Choroid plexus epithelial cell (primary cell): ENCODE results near the gene EHF.

ENCODE experiments used
- DNase-seq: peaks from one replicate; pipeline ENCODE4 v3.0.0-alpha.2; 2010; ENCODE audit warnings: low read depth
- H3K4me3 ChIP-seq: 2 replicates; pipeline ENCODE4 v1.5.1; 2011; ENCODE audit warnings: low read depth, mild to moderate bottlenecking, control low read depth, low read length, moderate library complexity
- TF ChIP-seq, protein P1 (sequence below): conservative IDR thresholded peaks from 2 replicates; pipeline ENCODE4 v1.5.1; 2011; ENCODE audit warnings: low read depth, mild to moderate bottlenecking, control low read depth, inconsistent platforms, low read length, moderate library complexity

EHF gene

DNA sequence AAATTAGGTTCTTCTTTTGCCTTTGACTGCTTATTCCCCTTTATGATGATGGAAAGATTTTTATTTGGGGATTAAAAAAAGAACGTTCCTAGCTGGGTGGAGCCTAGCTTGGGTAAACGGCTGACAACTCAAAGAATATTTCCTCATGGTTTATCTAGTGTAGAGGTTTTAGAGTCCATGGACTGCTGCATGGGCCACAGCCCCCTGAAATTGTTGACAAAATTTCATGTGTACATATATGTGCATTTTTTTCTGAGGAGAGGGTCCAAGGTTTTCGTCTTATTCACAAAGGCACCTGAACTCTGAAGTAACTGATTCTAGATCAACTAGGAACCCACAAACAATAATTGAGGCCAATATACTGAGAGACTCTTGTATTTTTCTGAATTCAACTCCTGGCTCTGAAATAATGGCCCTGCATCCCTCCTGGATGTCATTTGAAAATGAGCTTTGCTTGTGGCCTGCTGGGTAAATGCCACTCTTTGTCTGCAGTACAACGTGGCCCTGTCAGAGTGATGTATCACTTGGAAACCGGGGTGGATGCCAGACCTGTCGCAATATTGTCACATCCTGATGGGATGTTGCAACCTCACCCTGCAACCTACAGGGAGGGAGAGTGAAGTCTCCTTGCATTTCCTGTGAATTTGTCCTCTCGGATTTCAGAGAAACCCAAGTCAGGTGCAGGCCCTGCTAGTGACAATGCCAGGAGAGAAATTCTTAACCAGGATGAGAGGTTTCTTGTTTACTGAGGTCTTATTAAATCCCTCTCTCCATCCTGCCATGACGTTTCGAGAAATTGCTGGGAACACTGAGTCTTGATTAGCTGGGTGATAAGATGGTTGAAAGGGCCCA, 33.8 kb downstream of the EHF start:
- TF ChIP-seq, protein P1, sequence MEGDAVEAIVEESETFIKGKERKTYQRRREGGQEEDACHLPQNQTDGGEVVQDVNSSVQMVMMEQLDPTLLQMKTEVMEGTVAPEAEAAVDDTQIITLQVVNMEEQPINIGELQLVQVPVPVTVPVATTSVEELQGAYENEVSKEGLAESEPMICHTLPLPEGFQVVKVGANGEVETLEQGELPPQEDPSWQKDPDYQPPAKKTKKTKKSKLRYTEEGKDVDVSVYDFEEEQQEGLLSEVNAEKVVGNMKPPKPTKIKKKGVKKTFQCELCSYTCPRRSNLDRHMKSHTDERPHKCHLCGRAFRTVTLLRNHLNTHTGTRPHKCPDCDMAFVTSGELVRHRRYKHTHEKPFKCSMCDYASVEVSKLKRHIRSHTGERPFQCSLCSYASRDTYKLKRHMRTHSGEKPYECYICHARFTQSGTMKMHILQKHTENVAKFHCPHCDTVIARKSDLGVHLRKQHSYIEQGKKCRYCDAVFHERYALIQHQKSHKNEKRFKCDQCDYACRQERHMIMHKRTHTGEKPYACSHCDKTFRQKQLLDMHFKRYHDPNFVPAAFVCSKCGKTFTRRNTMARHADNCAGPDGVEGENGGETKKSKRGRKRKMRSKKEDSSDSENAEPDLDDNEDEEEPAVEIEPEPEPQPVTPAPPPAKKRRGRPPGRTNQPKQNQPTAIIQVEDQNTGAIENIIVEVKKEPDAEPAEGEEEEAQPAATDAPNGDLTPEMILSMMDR = no peak
- DNase-seq = peak; percentile 56
- no peak overlapping the region for H3K4me3 ChIP-seq

DNA sequence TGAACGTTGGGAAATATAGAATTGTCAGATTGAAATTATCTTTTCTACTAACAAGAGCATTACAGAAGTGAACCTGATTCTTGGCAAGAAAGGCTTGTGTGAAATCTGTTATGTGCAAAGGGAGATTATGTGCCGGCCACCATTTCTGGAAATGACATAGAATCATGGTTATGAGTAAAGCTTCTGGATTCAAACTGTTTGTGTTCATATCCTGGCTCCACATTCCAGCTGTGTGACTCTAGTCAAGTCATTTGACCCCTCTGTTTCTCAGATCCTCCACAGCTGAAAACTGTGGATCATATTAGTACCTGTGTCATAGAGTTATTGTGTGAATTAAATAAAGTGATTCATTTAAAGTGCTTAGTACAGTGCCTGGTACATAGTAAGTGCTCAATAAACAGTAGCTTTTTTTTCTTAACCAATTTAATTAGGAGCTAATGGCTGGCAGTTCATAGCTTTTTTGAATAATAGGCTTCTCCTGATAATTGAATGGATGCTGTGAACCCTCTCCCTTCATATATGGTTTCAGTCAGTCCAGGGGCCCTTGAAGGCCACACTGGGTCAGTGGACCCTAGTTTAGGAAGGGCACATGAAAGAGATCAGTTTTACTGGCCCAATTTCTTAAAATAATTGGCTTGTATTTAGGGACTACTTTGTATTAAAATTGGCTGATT, 34.6 kb downstream of the EHF start:
- H3K4me3 ChIP-seq = no peak overlapping the region
- TF ChIP-seq, protein P1 = no peak
- peak; percentile 70 for DNase-seq

DNA sequence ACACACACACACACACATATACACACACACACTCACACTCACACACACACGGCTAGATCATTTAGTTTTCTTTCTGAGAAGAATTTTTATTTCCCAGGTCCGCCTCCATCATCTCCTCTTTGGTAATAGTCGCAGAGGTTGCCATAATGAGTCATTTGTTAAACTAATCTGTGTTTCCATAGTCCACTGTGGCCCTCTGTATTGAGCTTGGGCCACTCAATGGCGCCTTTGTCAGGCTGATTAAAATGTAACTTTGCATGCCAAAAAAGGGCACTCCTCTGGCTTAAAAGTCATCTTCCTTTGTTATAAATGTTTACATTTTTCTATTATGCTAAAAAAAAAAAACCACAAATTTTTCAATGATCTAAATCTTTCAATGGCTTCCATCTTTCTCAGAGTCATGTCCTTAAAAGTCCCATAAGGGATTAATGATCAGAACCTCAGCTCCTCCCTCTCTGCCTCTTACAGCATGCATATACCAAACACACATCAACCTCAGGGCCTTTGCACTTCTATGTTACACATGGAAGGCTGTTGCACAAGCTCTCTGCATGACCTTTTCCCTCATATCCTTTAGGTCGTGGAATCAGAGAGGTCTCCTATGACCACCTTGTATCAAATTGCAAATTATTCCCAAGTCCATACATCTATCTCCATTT, 35.3 kb downstream of the EHF start:
- DNase-seq = no peak
- H3K4me3 ChIP-seq = no peak overlapping the region
- TF ChIP-seq, protein P1 = no peak

DNA sequence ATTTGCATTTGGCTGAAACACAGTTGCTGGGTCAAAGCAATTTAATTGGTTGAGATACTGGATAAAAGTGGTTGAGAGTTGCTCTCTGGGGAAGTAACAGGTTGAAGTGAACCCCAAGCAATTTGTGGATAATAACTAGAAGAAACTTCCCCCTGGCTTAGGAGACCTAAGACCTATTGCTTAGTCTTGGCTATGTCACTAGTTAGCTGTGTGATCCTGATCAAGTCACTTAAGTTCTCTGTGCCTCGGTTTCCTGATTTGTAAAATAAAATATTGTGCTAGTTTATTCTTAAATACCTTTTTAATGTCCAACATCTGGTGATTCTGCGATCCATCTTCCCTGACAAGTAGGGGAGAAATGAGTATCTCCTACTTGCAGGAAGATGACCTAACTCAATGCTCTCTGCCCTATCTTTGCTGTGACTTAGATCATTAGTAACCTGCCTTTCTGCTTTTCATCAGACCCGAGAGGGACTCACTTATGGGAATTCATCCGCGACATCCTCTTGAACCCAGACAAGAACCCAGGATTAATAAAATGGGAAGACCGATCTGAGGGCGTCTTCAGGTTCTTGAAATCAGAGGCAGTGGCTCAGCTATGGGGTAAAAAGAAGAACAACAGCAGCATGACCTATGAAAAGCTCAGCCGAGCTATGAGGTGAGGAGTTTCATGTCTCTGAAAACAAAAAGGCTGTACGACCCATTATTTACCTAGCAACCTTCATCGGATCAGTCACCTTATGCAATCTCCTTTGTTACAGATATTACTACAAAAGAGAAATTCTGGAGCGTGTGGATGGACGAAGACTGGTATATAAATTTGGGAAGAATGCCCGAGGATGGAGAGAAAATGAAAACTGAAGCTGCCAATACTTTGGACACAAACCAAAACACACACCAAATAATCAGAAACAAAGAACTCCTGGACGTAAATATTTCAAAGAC, 37.5 kb downstream of the EHF start:
- TF ChIP-seq, protein P1 = no peak
- H3K4me3 ChIP-seq = no peak overlapping the region
- no peak for DNase-seq

DNA sequence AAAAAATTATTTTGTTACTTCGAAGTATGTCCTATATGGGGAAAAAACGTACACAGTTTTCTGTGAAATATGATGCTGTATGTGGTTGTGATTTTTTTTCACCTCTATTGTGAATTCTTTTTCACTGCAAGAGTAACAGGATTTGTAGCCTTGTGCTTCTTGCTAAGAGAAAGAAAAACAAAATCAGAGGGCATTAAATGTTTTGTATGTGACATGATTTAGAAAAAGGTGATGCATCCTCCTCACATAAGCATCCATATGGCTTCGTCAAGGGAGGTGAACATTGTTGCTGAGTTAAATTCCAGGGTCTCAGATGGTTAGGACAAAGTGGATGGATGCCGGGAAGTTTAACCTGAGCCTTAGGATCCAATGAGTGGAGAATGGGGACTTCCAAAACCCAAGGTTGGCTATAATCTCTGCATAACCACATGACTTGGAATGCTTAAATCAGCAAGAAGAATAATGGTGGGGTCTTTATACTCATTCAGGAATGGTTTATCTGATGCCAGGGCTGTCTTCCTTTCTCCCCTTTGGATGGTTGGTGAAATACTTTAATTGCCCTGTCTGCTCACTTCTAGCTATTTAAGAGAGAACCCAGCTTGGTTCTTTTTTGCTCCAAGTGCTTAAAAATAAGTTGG, 38.3 kb downstream of the EHF start:
- DNase-seq = no peak
- no peak overlapping the region for H3K4me3 ChIP-seq
- TF ChIP-seq, protein P1 = no peak
